GM18907 (cell line): Measurements from ENCODE around the gene DCUN1D2.

Experiments
- ATAC-seq: cut with Tn5 transposase; IDR thresholded peaks from one replicate; pipeline ENCODE4 v1.9.1; 2021; ENCODE audit warnings: mild to moderate bottlenecking, moderate library complexity; ENCODE audit not compliant: unreplicated experiment

The DCUN1D2 gene

DNA sequence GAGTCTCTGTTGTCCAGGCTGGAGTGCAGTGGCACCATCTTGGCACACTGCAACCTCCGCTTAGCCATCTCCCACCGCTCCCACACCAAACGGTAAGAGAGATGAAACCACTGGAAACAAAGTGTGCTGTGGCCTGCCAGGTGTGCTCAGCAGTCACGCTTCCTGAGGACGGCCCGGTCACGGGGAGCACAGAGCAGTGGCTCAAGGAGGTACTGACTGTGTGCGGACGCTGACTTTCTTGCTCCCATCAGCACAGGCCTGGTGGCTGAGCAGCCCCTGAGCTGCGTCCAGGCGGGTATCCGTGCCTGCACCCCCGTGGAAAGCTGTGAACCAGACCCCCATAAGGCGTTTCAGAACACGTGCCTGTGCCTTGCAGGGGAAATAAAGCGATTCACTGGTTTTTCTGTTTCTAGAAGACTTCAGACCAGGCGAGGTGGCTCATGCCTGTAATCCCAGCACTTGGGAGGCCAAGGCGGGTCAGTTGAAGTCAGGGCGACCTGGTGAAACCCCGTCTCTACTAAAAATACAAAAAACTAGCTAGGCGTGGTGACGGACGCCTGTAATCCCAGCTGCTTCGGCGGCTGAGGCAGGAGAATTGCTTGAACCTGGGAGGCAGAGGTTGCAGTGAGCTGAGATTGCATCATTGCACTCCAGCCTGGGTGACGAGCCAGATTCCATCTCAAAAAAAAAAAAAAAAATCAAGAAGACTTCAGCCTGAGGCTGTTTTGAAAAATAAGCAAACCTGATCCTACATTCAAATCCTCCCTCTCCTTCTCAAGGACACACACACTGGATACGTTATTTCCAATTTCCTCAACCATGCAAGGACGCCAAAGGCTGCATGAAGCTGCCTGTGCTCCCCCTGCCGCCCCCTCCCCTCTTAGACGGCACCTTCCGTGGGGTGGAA is 62.7 kb downstream of the DCUN1D2 start:
- no peak for ATAC-seq

DNA sequence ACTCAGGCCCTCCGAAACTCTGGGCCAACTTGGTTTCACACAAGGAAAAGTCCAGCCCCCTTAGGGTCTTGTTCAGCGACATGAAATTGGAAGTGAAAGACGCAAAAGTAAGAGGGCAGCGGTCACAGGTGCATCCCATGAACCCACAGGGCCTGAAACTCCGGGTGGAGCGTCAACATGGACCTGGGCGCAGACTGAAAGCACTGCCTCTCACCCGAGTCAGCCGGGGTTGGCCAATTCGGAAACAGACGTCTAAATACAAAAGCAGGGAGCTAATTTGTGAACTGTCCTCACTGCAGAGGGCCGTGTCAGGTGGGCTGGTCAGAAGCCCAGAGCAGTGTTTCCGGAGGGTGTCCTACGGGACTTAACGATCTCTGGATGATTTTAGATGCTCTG is 63.9 kb downstream of the DCUN1D2 start:
- ATAC-seq: no peak

DNA sequence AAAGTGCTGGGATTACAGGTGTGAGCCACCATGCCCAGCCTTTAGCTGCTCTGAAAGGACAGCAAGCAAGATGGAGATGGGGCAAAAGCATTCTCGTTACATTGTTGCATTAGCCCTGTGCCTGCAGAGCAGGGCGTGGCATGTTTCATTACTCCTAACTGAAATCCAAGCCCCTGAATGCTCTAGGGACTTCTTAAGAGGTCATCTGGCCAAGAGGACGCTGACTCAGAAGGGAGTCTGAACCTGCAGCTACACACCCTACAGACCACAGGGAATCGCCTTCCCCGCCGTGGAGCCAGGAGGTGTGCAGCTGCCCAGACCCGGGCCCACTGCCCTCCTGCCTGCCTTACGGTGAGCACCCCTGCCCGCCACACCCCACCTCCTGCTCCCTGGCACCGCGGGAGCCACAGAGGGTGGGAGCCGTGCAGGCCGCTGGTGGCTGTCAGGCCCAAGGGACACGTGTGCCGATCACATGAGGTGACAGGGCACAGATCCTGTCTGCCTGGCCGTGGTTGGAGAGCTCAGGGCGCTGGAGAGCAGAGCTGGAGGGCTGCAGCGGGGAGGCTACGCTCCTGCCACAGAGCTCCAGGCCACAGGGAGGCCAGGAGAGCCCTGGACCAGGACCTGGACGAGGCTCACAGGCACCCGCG is 64.4 kb downstream of the DCUN1D2 start:
- no peak for ATAC-seq

DNA sequence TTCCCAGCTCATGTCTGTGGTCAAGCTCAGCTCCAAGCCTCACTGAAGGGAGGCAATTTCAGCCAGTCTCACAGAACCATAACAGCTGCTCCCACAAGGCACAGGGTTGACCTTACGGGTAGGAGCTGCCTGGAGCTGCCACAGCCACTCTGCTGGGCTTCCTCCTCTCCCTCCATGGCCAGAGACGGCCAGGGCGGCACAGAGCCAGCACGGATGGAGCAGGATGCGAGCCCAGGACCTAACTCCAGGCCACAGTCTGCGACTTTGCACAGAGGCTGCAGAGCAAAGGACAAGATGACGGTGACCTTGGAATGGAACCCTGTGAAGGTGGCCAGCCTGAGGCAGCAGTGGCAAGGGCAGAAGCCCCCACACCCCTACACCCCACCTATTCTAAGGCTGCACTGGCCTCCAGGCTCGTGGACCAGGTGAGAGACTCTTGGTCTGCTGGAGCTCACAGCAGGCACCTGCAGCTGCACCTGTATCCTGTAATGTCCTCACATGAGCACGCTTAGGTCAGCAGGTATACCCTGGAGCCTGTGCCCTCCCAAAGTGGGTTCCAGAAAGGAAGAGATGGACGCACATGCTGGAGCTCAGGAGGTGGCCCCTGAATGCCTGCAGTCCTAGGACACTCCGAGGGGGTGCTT is 66.9 kb downstream of the DCUN1D2 start:
- no peak for ATAC-seq

DNA sequence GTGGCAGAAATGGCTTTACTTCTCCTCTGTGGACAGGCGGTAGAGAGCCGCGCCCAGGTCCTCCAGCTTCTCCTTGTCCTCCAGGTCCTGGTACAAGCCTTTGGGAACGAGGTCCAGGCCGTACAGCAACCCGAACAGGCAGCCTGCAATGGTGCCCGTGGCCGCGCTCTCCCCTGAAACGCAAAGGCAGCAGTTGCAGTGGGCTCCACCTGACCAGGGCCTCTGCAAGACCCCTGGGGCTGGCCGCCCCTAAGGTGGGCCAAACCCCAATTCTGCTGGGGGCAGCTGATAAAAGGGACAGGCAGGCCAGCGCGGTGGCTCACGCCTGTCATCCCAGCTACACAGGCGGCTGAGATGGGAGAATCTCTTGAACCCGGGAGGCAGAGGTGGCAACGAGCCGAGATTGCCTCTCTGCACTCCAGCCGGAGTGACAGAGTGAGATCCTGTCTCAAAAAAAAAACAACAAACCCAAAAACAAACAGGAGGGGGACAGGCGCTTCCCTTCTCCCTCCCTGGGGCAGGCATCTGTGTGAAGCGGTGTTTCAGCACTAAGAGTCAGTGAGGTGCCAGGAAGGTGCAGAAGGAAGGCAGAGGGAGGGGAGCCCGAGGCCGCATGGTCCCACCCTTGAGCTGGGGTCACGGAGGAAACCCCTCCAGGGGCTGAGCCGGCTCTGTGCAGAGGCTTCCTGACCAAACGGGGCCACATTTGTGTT is 67.5 kb downstream of the DCUN1D2 start:
- no peak for ATAC-seq

DNA sequence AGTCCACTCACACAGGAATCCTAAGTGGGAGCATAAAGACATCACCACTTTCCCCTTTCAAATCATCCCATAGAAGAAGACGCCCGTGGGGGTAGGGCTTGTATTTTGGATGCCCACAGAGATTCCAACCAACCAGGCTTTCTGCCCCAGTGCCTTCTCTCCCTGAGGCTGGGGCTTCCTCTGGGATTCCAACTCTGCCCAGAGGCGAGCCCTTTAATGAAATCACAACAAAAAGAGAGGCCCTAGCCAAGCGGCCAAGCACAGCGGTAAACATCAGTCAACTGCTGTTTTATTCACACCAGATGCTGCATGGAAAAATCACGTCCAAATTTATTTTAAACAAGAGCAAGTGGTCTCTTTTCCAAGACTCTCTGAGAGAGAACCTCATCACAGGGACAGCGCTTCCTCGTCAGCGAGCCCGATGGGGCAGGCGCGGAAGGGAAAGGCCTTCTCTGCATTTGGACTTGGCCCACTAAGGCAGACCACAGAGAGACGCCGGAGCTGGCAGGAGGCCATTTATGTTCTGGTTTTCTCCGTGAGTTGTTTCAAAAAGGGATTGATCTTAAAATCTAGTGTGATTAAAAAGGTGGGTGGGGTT is 68.7 kb downstream of the DCUN1D2 start:
- ATAC-seq: no peak

DNA sequence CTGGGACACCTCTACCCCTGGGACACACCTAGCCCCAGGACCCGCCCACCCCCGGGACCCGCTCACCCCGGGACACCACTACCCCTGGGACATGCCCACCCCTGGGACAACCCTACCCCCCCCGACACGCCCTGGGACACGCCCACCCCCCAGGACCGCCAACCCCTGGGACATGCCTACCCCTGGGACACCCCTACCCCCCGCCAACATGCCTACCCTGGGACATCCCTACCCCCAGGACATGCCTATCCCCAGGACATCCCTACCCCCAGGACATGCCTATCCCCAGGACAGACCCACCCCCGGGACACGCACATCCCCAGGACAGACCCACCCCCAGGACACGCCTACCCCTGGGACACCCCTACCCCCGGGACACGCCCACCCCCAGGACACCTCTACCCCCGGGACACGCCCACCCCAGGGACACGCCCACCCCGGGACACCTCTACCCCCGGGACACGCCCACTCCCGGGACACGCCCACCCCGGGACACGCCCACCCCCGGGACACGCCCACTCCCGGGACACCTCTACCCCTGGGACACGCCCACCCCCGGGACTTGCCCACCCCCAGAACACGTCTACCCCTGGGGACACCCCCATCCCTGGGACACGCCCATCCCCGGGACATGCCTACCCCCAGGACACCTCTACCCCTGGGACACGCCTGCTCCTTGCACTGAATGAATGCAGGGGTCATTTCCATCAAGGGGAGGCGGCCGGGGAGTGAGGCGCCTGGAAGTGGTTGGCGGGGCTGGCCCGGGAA is 69.5 kb downstream of the DCUN1D2 start:
- no peak for ATAC-seq

DNA sequence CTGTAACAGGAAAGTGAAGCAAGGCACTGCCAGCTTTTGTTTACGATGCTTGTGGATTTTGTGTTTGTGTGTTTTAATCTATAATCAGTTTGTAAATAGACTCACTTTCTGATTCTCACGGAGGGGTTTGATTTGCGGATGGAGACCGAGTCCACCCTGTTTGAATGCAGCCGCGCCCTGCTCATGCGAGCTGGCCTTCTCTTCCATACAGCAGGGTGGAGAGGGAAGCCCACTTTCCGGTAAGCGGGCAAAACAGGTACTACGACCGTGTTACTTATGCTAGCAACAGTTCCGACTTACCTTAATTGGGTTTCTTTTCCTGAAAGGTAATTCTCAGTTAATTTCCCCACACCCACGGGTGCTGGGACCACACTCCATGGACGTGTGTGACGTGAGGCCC is 70.3 kb downstream of the DCUN1D2 start:
- no peak for ATAC-seq

DNA sequence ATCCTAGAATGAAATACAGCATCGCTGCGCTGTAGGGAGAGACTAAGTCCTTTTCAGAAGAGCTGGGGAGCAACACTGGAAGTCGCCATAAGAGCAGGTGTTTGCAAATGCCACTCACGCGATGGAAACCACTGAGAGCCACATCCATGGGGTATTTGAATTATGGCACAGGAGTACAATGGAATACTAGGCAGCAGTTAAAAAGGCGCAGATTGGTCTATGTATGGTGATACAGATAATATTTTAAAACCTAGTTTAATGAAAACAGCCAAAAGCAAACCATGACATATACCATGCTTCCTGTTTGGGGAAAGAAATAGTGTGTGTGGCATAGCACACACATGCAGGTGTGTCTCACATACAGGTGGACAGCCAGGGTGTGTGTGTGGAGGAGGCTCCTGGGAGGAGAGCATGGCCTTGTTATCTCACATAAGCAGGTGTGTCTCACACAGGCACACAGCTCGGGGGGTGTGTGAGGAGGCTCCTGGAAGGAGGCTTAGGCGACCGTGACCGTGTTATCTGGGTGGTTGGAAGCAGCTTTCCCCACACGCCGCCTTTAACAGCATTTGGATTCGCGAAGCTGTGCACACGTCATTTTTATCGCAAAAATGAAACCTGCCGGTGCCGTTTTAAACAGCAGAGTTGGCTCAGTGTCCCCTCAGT is 70.8 kb downstream of the DCUN1D2 start:
- ATAC-seq: no peak

DNA sequence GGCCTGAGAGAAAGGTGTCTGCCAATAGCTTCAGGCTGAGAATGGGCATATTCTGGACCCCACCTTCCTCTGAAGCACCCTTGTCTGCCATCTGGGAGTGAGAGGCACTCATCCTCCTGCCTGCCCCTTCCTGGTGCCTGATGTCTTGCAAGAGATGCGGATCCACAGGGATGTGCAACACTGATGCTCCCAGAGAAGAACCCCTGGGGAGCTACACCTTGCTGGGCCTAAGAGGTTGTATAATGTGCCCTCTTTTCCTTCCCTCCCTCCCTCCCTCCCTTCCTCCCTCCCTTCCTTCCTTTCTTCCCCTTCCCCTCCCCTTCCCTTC is 71.8 kb downstream of the DCUN1D2 start:
- ATAC-seq: no peak

DNA sequence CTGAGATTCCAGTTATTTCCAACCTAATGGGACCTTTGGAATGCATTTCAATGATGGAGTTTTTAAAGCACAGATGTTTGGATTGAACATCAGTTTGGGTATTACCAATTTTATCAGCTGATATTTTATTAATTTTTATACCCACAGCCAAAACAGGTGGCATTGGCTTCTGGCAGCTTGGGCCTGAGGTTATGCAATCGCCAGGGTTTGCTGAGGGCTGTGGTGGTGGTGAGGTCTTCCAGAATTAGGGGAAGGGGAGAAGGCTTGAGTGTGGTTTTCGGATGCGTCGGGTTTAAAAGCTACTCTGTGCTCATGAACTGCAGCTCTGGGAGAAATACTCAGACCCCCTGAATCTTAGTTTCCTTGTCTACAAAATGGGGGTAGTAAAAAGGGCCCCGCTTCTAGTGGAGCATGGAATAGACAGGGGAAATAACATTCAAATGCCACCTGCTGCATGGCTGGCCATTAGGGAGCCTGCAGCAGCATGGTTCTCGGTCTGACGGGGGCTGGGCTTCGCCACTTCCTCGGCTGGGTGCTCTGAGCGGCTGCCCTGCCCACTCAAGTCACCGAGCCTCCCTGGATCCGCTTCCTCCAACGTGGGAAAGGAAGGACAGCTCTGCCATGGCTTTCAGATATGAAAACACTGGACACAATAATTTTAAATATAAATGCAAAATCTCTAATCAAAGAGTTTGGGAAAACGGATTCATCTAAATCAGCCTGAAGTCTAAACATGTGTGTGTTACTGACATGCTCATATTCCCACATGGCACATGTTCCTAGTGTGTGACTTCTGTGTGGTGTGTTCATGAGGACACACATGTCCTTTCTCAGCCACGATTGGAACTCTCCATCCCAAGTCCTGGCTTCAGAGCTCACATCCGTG is 72.4 kb downstream of the DCUN1D2 start:
- no peak for ATAC-seq

DNA sequence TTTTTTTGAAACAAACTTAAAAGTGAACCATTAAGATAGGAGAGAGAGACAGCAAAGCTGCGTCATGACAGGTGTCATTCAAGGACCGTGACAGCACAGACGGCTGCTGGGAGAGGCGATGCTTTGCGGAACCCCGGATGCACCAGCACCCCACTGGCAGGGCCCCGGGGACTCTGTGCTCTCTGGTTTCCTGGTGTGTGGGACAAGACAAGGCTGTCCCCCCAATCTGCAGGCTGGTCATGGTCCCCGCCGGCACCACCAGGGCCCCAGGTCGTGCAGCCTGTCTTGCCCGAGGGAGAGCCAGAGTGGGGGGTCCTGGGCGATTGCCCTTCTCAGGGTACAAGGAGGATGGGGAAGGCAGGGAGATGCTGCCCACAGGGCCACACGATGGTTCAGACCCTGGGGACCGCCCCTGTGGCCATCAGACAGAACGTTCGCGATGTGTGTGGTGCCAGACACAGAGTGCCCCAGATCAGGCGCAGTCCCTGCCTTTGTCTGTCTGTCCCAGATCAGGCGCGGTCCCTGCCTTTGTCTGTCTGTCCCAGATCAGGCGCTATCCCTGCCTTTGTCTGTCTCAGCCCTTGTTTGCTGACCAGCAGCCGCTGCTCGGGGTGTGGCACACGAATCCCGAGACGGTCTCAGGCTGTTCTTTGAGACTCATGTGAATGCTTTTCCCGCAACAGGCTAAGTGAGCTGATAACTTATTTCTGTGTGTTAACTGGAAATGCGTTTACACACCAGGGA is 73.3 kb downstream of the DCUN1D2 start:
- no peak for ATAC-seq

DNA sequence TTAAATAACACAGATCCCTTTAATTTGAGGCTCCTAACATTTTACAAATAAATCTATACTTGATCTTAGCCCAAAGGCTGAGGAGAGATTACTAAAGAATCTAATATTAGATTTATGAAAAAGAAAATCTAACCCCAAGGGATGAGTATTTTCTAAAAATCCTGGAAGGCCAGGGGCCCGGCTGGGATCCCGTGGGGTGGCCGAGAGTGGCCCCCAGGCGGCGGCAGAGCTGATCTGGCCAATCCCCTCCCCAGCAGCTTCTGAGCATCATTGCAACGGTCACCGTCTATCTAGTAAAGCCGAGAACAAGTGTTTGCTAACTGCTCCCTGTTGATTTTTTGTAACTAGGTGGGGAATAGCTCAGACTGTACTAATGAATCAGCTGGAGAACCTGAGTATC is 74.7 kb downstream of the DCUN1D2 start:
- ATAC-seq: no peak

DNA sequence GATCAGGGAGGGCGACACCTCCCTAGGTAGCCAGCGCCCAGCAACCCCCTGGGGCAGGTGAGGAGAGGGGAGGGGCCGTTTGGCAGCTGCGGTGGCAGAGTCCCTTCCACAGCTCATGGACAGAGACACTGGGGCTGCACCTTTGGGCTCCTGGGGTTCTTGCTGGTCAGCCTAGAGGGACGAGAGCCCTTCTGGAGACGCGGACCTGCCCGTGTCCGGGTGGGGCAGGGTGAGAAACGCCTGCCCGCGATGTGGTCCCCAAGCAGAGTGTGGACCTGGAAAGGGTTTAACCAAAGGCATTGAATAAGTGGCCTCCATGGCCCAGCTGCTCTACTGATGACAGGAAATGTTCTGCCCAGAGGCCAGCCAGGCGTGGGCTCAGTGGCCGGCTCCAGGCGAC is 75.5 kb downstream of the DCUN1D2 start:
- ATAC-seq: no peak

DNA sequence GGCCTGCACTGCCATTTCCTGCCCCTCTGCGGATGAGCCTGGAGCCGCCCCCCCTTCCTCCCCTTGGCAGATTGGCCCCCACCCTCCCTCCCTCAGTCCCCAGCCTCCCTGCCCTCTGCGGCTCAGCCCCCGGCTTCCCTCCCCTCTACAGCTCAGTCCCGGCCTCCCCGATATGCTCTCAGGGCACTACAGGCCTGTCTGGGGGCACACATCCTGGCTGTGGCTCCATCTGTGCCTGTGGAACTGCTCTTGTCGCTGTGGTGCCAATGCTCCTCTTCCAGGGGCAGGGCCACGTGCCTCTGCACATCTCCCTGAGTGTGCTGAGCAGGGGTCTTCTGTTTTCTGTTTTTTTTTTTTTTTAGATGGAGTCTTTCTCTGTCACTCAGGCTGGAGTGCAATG is 76.2 kb downstream of the DCUN1D2 start:
- ATAC-seq: no peak

DNA sequence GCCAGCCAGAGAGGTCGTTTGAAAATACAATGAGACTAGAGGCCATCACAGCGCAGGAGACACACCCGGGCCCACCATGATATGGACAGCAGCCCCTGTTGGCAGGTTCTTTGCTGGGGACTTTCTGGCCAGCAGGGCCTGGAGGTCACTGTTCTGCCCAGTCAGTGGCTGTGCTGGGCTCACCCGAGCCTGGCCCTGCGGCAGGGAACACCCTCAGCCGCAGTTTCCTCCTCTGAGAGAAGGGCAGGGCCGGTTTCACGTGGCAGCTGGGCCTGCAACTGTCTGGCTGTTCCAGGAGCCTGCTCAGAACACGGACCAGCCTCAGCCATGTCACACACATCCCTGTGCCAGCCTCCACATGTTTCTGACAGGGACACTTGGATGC is 76.6 kb downstream of the DCUN1D2 start:
- no peak for ATAC-seq

DNA sequence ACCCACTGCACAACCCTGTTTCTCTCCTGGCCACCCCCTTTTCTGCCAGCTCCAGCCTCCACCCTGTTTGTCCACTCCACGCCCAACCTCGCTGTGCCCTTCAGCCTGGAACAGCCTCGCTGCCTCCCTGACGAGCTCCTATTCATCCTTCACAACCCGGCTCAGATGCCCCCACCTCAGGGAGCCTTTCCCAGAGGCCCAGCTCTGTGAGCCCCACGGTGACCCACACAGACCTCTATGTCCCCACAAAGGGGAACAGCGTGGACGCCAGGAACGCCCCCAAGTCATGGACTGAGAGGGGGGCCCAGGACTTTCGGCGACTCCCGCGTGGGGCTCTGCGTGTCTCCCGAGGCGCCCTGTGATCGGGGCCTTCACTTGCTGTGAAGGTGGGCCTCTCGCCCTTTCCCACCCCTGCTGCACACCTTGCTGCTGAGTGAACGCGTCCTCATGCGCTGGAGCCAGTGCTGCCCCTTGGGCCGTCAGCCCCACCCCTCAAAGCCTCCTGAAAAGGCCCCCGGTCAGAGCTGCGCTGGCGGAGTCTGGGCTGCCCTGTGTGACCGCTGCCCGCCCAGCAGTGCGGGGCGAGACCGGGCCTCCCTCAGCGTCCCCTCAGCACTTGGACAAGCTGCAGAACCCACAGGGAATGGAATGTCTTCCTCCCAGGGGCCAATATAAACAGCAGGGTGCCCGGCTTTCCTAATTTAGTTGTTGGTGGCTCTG is 77.2 kb downstream of the DCUN1D2 start:
- ATAC-seq: no peak

DNA sequence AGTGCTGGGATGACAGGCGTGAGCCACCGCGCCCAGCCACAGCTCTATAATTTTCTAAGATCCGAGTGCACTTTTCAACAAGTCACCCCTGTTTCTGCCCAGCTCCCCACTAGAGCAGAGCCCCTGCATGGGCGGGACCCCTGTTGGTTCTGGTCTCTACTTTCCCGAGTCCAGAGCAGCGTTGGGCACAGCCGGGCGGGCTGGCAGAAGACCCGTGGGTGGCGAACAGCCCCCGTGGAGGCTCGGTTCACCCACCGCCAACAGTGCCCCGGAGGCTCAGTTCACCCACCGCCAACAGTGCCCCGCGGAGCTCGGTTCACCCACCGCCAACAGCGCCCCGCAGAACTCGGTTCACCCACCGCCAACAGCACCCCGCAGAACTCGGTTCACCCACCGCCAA is 78.1 kb downstream of the DCUN1D2 start:
- no peak for ATAC-seq
